SK-N-SH (cell line): ENCODE data around the gene TREM1.

Experiments
- CTCF ChIP-seq: fragments of 200-600 bp; sonication (generic); IDR thresholded peaks from 2 replicates; pipeline ENCODE4 v1.6.1; 2017; ENCODE audit warnings: antibody characterized with exemption, mild to moderate bottlenecking, moderate library complexity
- EZH2phosphoT487 ChIP-seq: fragments of 200-600 bp; sonication (generic); IDR thresholded peaks from 2 replicates; pipeline ENCODE4 v1.6.1; 2017; ENCODE audit warnings: low read depth, mixed run types, mild to moderate bottlenecking, antibody characterized with exemption, moderate library complexity, borderline replicate concordance
- FOSL2 ChIP-seq: IDR thresholded peaks from 2 replicates; pipeline ENCODE4 v1.4.0; 2012; ENCODE audit warnings: low read depth, mild to moderate bottlenecking, moderate library complexity, borderline replicate concordance
- FOXJ3 ChIP-seq: sonication (generic); formaldehyde crosslinking; IDR thresholded peaks from 2 replicates; pipeline ENCODE4 v1.5.1; 2020; ENCODE audit warnings: mild to moderate bottlenecking, missing genetic modification reagents
- GABPA ChIP-seq: IDR thresholded peaks from 2 replicates; pipeline ENCODE4 v1.4.0; 2012; ENCODE audit warnings: low read depth, mild to moderate bottlenecking
- POLR2AphosphoS5 ChIP-seq: IDR thresholded peaks from 2 replicates; pipeline ENCODE4 v1.6.1; 2012; ENCODE audit warnings: low read depth, low read length
- REST ChIP-seq: IDR thresholded peaks from 2 replicates; pipeline ENCODE4 v1.6.1; 2012; ENCODE audit warnings: mild to moderate bottlenecking, low read depth, low read length, moderate library complexity
- RXRA ChIP-seq: IDR thresholded peaks from 2 replicates; pipeline ENCODE4 v1.4.0; 2012; ENCODE audit warnings: low read depth, mild to moderate bottlenecking, borderline replicate concordance
- SIN3A ChIP-seq: IDR thresholded peaks from 2 replicates; pipeline ENCODE4 v1.6.1; 2012; ENCODE audit warnings: low read depth, mild to moderate bottlenecking, low read length, moderate library complexity, borderline replicate concordance
- TAF1 ChIP-seq: IDR thresholded peaks from 2 replicates; pipeline ENCODE4 v1.6.1; 2012; ENCODE audit warnings: low read depth, mild to moderate bottlenecking, low read length, moderate library complexity, borderline replicate concordance
- TCF12 ChIP-seq: IDR thresholded peaks from 2 replicates; pipeline ENCODE4 v1.4.0; 2012
- TEAD4 ChIP-seq: IDR thresholded peaks from 2 replicates; pipeline ENCODE4 v1.4.0; 2012; ENCODE audit warnings: mild to moderate bottlenecking, borderline replicate concordance; ENCODE audit not compliant: insufficient read depth

- TF ChIP-seq CTCF (no peak), TCF12 (no peak), TAF1 (no peak), RXRA (no peak), FOSL2 (no peak), EZH2phosphoT487 (no peak), FOXJ3 (CRISPR knock-in tag) (no peak), TEAD4 (no peak), POLR2AphosphoS5 (no peak), REST (no peak), SIN3A (no peak), GABPA (no peak)
Measured at GRCh38 chr6:41315203-41315602, 28.7 kb upstream of the TREM1 start.
